ENCODE data around the gene CCDC8.

GRCh38 chr19:46428239-46429135 lies 15.1 kb upstream of the CCDC8 start, which contains the start of gene PNMA8C:
- TF ChIP-seq EZH2 (IDR thresholded peaks at IDR 0.05; ENCODE audit: borderline replicate concordance, low read length) (no peak), CTCF (conservative IDR thresholded peaks at IDR 0.05 in 1 of 2, IDR thresholded peaks at IDR 0.05 in 1 of 2; ENCODE audit: extremely low read depth in 1 of 2, insufficient read depth in 1 of 2, low read depth in 1 of 2, low read length in 2 of 2) (no peak)
